Fibroblast of lung (primary cell): ENCODE data around the gene SYCE3. TPM values are rescaled to one million over a fixed set of nuclear protein-coding genes. Genes with fewer than 3 reads are reported as not detected.

ENCODE experiments used
- DNase-seq, 2 donors: peaks; one replicate each; pipeline versions ENCODE4 v3.0.0 to v3.0.0-alpha.2; 2010; ENCODE audit warnings: low read depth in 2 of 2
- H2AFZ ChIP-seq: 2 replicates; pipeline ENCODE4 v1.5.1; 2012; ENCODE audit warnings: low read length, control low read depth, inconsistent platforms
- H3K27ac ChIP-seq: 2 replicates; pipeline ENCODE4 v1.5.1; 2011; ENCODE audit warnings: low read length, control low read depth; ENCODE audit not compliant: insufficient read depth
- H3K27me3 ChIP-seq: 2 replicates; pipeline ENCODE4 v1.5.1; 2011; ENCODE audit warnings: mild to moderate bottlenecking, low read length; ENCODE audit not compliant: control insufficient read depth, insufficient read depth
- H3K36me3 ChIP-seq: 2 replicates; pipeline ENCODE4 v1.5.1; 2011; ENCODE audit warnings: low read length; ENCODE audit not compliant: control insufficient read depth, insufficient read depth
- H3K4me1 ChIP-seq: 2 replicates; pipeline ENCODE4 v1.5.1; 2011; ENCODE audit warnings: low read length; ENCODE audit not compliant: control insufficient read depth, insufficient read depth; ENCODE audit errors: extremely low read depth
- H3K4me2 ChIP-seq: 2 replicates; pipeline ENCODE4 v1.5.1; 2011; ENCODE audit warnings: low read length, control low read depth; ENCODE audit not compliant: insufficient read depth; ENCODE audit errors: extremely low read depth
- H3K4me3 ChIP-seq, 4 experiments: fragments of 200-600 bp in 1 of 4; sonication (generic) in 1 of 4; replicated peaks in 1 of 4; 2 replicates each; pipeline ENCODE4 v1.5.1; 2011 to 2016; ENCODE audit warnings: low read length in 4 of 4, low read depth in 3 of 4, mild to moderate bottlenecking in 3 of 4, control low read depth in 2 of 4, inconsistent platforms in 1 of 4, mixed read lengths in 1 of 4; ENCODE audit not compliant: insufficient read depth in 1 of 4; ENCODE audit errors: control extremely low read depth in 1 of 4
- H3K79me2 ChIP-seq: 2 replicates; pipeline ENCODE4 v1.5.1; 2012; ENCODE audit warnings: mild to moderate bottlenecking, low read length, inconsistent platforms; ENCODE audit not compliant: control insufficient read depth, insufficient read depth
- H3K9ac ChIP-seq: 2 replicates; pipeline ENCODE4 v1.5.1; 2011; ENCODE audit warnings: mild to moderate bottlenecking, low read length, control low read depth; ENCODE audit not compliant: insufficient read depth
- H3K9me3 ChIP-seq: 2 replicates; pipeline ENCODE4 v1.5.1; 2012; ENCODE audit warnings: low read depth, low read length; ENCODE audit not compliant: control insufficient read depth, insufficient read depth
- H4K20me1 ChIP-seq: 2 replicates; pipeline ENCODE4 v1.5.1; 2011; ENCODE audit warnings: low read length; ENCODE audit not compliant: control insufficient read depth, insufficient read depth; ENCODE audit errors: extremely low read depth
- EZH2 ChIP-seq: IDR thresholded peaks from 2 replicates; pipeline ENCODE4 v1.5.1; 2012; ENCODE audit warnings: low read length, control low read depth, mild to moderate bottlenecking; ENCODE audit errors: missing control alignments
- polyA plus RNA-seq, 2 donors: library from polyadenylated mRNA; depleted of rRNA in 1 of 2; stranded (reverse) in 1 of 2; unstranded in 1 of 2; fragments of >200 nt; gene quantifications; 2 replicates each; pipeline ENCODE4 v1.2.1, GENCODE V29; 2011 to 2012; ENCODE audit warnings: missing spikeins in 1 of 2
- total RNA-seq: library from RNA; depleted of rRNA; stranded (reverse); fragments of >200 nt; gene quantifications from 2 replicates; pipeline ENCODE4 v1.2.1, GENCODE V29; 2014
- TF ChIP-seq, protein P1 (sequence below), 2 donors: IDR thresholded peaks in 1 of 2; conservative IDR thresholded peaks in 1 of 2; 1 replicate in 1 of 2; 2 replicates in 1 of 2; pipeline ENCODE4 v1.5.1; 2011 to 2012; ENCODE audit warnings: low read length in 2 of 2, control low read depth in 1 of 2, inconsistent platforms in 1 of 2, low read depth in 1 of 2, mild to moderate bottlenecking in 1 of 2

Gene SYCE3
- total and polyA plus RNA-seq, 2 donors (not counting 1 experiment from before 2014, with no cell fraction given), result 0.33 TPM; not detected in 1

DNA sequence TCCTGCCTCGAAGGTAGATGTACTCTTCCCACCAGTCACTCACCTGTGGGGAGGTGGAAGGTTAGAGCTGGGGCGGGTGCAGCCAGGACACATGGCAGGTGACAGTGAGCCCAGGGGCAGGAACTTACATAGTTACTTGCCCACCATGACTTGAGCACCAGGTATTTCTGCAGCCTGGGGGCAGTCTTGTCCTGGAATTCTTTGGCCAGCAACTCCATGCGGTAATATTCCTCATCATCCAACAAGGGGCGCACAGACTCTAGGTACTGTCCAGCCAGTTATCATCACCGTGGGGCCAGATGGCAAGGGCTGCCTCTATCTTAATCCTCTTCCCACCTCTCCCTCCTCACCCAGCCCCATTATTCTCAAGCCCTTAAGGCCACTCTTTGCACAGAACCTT lies 13.4 kb upstream of the SYCE3 start:
- H3K4me1 ChIP-seq, result peaks cover 8% of the 10 kb centered on the region
- H3K4me3 ChIP-seq, result no peak overlapping the region
- H3K27me3 ChIP-seq, result no peaks in the 10 kb centered on the region
- DNase-seq, result peak; percentile 24 to 56
- no peak overlapping the region for H3K9ac ChIP-seq
- no peak overlapping the region for H3K27ac ChIP-seq
- no peak overlapping the region for H2AFZ ChIP-seq
- H4K20me1 ChIP-seq, result no peaks in the 10 kb centered on the region
- no peak overlapping the region for H3K4me2 ChIP-seq
- H3K79me2 ChIP-seq, result no peaks in the 10 kb centered on the region
- TF ChIP-seq, protein P1, sequence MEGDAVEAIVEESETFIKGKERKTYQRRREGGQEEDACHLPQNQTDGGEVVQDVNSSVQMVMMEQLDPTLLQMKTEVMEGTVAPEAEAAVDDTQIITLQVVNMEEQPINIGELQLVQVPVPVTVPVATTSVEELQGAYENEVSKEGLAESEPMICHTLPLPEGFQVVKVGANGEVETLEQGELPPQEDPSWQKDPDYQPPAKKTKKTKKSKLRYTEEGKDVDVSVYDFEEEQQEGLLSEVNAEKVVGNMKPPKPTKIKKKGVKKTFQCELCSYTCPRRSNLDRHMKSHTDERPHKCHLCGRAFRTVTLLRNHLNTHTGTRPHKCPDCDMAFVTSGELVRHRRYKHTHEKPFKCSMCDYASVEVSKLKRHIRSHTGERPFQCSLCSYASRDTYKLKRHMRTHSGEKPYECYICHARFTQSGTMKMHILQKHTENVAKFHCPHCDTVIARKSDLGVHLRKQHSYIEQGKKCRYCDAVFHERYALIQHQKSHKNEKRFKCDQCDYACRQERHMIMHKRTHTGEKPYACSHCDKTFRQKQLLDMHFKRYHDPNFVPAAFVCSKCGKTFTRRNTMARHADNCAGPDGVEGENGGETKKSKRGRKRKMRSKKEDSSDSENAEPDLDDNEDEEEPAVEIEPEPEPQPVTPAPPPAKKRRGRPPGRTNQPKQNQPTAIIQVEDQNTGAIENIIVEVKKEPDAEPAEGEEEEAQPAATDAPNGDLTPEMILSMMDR (conservative IDR thresholded peaks at IDR 0.05 in 1 of 2, IDR thresholded peaks at IDR 0.05 in 1 of 2; ENCODE audit: low read depth in 1 of 2, low read length in 2 of 2), result peak; percentile 5 to 50
- TF ChIP-seq EZH2, result no peak
- H3K9me3 ChIP-seq, result no peaks in the 10 kb centered on the region
- no peaks in the 10 kb centered on the region for H3K36me3 ChIP-seq

DNA sequence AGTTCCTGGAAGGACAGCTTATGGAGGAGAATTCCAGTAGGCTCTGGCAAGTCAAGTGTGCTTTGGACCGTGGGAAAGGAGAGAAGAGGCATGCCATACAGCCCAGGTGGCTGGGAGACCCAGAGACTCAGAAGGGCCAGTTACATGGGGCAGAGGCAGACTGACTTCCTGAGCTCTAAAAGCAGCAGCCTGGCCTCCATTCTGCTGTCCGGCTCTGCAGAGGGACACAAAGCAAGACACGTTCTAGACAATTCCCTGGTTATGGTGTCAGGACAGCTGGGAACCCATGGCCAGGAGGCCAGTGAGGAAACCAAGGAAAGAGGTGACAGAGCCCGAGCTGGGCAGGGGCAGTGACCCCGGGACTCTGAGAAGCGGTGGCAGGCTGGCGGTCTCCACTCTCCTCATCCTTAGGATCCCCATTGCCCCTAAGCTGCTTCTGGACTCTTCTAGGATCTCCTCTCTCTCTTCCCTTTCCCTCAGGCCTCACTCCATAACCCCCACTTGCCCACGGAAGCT lies 12.8 kb upstream of the SYCE3 start:
- H3K79me2 ChIP-seq, result no peaks in the 10 kb centered on the region
- TF ChIP-seq EZH2, result no peak
- TF ChIP-seq, protein P1 (conservative IDR thresholded peaks at IDR 0.05 in 1 of 2, IDR thresholded peaks at IDR 0.05 in 1 of 2; ENCODE audit: low read depth in 1 of 2, low read length in 2 of 2), result no peak
- H3K4me1 ChIP-seq, result peaks cover 8% of the 10 kb centered on the region
- H3K4me2 ChIP-seq, result no peak overlapping the region
- H3K9ac ChIP-seq, result no peak overlapping the region
- H3K36me3 ChIP-seq, result no peaks in the 10 kb centered on the region
- no peaks in the 10 kb centered on the region for H3K9me3 ChIP-seq
- no peak overlapping the region for H3K27ac ChIP-seq
- H3K27me3 ChIP-seq, result no peaks in the 10 kb centered on the region
- H4K20me1 ChIP-seq, result no peaks in the 10 kb centered on the region
- no peak overlapping the region for H3K4me3 ChIP-seq
- H2AFZ ChIP-seq, result no peak overlapping the region
- DNase-seq, result no peak

DNA sequence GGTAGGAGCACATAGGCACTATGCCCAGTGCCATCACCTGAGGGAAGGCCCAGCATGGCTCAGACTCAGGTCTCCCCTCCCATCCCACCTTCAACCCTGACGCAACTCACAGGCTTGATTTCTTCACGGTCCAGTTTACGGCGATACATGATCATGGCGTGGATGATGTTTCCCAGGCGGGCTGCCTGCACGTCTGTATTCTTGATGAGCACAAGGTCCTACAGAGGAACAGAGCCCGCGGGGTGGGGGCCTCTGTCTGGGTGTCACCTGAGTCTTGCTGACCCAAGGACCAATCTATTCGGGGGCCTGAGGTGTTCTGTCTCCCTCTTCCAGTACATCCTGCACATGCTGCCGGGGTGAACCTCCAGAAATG lies 11.7 kb upstream of the SYCE3 start:
- no peak for DNase-seq
- no peaks in the 10 kb centered on the region for H4K20me1 ChIP-seq
- no peaks in the 10 kb centered on the region for H3K36me3 ChIP-seq

More for the DNA sequence above, 11.7 kb upstream of the SYCE3 start:
- H3K9me3 ChIP-seq, result no peaks in the 10 kb centered on the region
- no peak overlapping the region for H2AFZ ChIP-seq
- no peak overlapping the region for H3K9ac ChIP-seq
- TF ChIP-seq, protein P1 (conservative IDR thresholded peaks at IDR 0.05 in 1 of 2, IDR thresholded peaks at IDR 0.05 in 1 of 2; ENCODE audit: low read depth in 1 of 2, low read length in 2 of 2), result no peak
- TF ChIP-seq EZH2, result no peak
- H3K27ac ChIP-seq, result no peak overlapping the region
- H3K27me3 ChIP-seq, result no peaks in the 10 kb centered on the region
- peaks cover 8% of the 10 kb centered on the region for H3K4me1 ChIP-seq
- no peak overlapping the region for H3K4me2 ChIP-seq
- no peak overlapping the region for H3K4me3 ChIP-seq
- H3K79me2 ChIP-seq, result no peaks in the 10 kb centered on the region
